PC-3 (cell line): ENCODE measurements around the gene PTPRF.

Experiments used
- CTCF ChIP-seq: fragments of 300-600 bp; sonication (generic); conservative IDR thresholded peaks from 2 replicates; pipeline ENCODE4 v1.5.1; 2017; ENCODE audit warnings: antibody characterized with exemption, low read depth, mild to moderate bottlenecking, low read length
- EZH2 ChIP-seq: fragments of 300-600 bp; sonication (generic); IDR thresholded peaks from one replicate; pipeline ENCODE4 v1.6.1; 2017; ENCODE audit warnings: antibody characterized with exemption, mild to moderate bottlenecking, low read length; ENCODE audit not compliant: unreplicated experiment
- EZH2phosphoT487 ChIP-seq: fragments of 300-600 bp; sonication (generic); IDR thresholded peaks from 2 replicates; pipeline ENCODE4 v1.6.1; 2018; ENCODE audit warnings: mild to moderate bottlenecking, antibody characterized with exemption, low read length, borderline replicate concordance

DNA sequence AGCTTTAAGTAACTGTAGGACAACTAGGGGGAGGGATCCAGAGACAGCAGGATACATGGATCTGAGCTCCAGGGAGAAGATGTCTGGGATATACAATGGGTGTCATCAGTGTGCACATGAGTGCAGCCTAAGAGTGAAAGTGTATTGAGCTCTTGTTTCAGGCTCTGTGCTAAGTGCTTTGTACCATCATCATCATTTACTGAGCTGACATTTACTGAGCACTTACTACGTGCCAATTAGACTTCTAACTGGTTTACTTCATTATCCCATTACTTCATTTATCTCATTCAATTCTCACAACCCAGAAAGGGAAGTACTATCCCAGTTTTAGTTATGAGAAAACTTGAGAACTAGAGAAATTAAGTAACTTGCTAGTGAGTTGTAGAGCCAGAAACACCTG, 114.8 kb downstream of the PTPRF start:
- TF ChIP-seq CTCF (no peak), EZH2 (no peak), EZH2phosphoT487 (no peak)
